HL-60 (cell line): ENCODE data around the gene CASP6.

Experiments used
- DNase-seq, 2 experiments: peaks; one replicate each; pipeline ENCODE4 v3.0.0-alpha.2; 2010 to 2020; ENCODE audit warnings: low read depth in 1 of 2, low spot score in 1 of 2
- H3K27ac ChIP-seq: fragments of 250-450 bp; sonication (Bioruptor Pico); replicated peaks from 2 replicates; pipeline ENCODE4 v1.5.1; 2020; ENCODE audit warnings: mild to moderate bottlenecking, moderate library complexity
- H3K27me3 ChIP-seq: fragments of 250-450 bp; sonication (Bioruptor Pico); 2 replicates; pipeline ENCODE4 v1.5.1; 2021; ENCODE audit warnings: mild to moderate bottlenecking, moderate library complexity; ENCODE audit not compliant: insufficient read depth, poor library complexity, severe bottlenecking
- H3K4me3 ChIP-seq: replicated peaks from 2 replicates; pipeline ENCODE4 v1.5.1; 2011; ENCODE audit warnings: mild to moderate bottlenecking, control low read depth, low read length; ENCODE audit not compliant: insufficient read depth
- CTCF ChIP-seq: IDR thresholded peaks from one replicate; pipeline ENCODE4 v1.5.1; 2011; ENCODE audit warnings: low read length, control low read depth, inconsistent platforms; ENCODE audit not compliant: insufficient read depth
- GABPA ChIP-seq: IDR thresholded peaks from 2 replicates; pipeline ENCODE4 v1.6.1; 2012; ENCODE audit warnings: low read depth
- POLR2AphosphoS5 ChIP-seq: IDR thresholded peaks from 2 replicates; pipeline ENCODE4 v1.6.1; 2012; ENCODE audit warnings: low read depth
- REST ChIP-seq: IDR thresholded peaks from 2 replicates; pipeline ENCODE4 v1.6.1; 2012; ENCODE audit warnings: low read depth; ENCODE audit not compliant: insufficient replicate concordance
- SPI1 ChIP-seq: IDR thresholded peaks from 2 replicates; pipeline ENCODE4 v1.6.1; 2012; ENCODE audit warnings: low read depth, mild to moderate bottlenecking, borderline replicate concordance

CASP6 gene

GRCh38 chr4:109699553-109700225 is 3.6 kb downstream of the CASP6 start:
- no peak overlapping the region for H3K27ac ChIP-seq
- TF ChIP-seq REST (no peak), GABPA (no peak), CTCF (no peak), SPI1 (no peak), POLR2AphosphoS5 (no peak)
- no peaks in the 10 kb centered on the region for H3K27me3 ChIP-seq
- H3K4me3 ChIP-seq = no peak overlapping the region
- no peak for DNase-seq

- H3K4me3 ChIP-seq = no peak overlapping the region
- no peak overlapping the region for H3K27ac ChIP-seq
- no peak for TF ChIP-seq CTCF
- no peak for TF ChIP-seq SPI1
- no peak for TF ChIP-seq REST
- no peak for TF ChIP-seq POLR2AphosphoS5
- TF ChIP-seq GABPA = no peak
- no peaks in the 10 kb centered on the region for H3K27me3 ChIP-seq
- DNase-seq = no peak
Observed at GRCh38 chr4:109698656-109699055, 4.6 kb downstream of the CASP6 start.

GRCh38 chr4:109691411-109691920 is 11.8 kb downstream of the CASP6 start:
- H3K4me3 ChIP-seq = no peak overlapping the region
- H3K27ac ChIP-seq = no peak overlapping the region
- no peaks in the 10 kb centered on the region for H3K27me3 ChIP-seq
- TF ChIP-seq GABPA (no peak), POLR2AphosphoS5 (no peak), REST (no peak), CTCF (no peak)
- no peak for DNase-seq
